Body of pancreas (tissue), 4 donors: ENCODE results near the gene ZNF536. TPM values are rescaled to one million over a fixed set of nuclear protein-coding genes. Genes with fewer than 3 reads are reported as not detected.

Source experiments
- ATAC-seq: fragments of 150-250 bp; one replicate; pipeline ENCODE4 v1.9.1; 2016
- DNase-seq, 4 donors: peaks; one replicate each; pipeline ENCODE4 v3.0.0-alpha.2; 2019
- H3K27ac ChIP-seq, 4 donors: fragments of 200-600 bp; sonication (generic); 1 replicate in 3 of 4; 2 replicates in 1 of 4; pipeline versions ENCODE4 v1.5.1 to v1.6.1; 2016 to 2019; ENCODE audit warnings: mild to moderate bottlenecking in 1 of 4, mixed read lengths in 1 of 4, moderate library complexity in 1 of 4
- H3K27me3 ChIP-seq, 2 donors: fragments of 200-600 bp; sonication (generic); one replicate each; pipeline ENCODE4 v1.6.0; 2016; ENCODE audit warnings: mild to moderate bottlenecking in 1 of 2
- H3K36me3 ChIP-seq, 2 donors: fragments of 200-600 bp; sonication (generic); replicated peaks in 1 of 2; 2 replicates each; pipeline ENCODE4 v1.5.1; 2016; ENCODE audit warnings: low read depth in 2 of 2; ENCODE audit not compliant: insufficient read depth in 1 of 2
- H3K4me1 ChIP-seq: fragments of 200-600 bp; sonication (generic); one replicate; pipeline ENCODE4 v1.6.0; 2016
- H3K4me3 ChIP-seq, 2 donors: fragments of 200-600 bp; sonication (generic); 1 replicate in 1 of 2; 2 replicates in 1 of 2; pipeline ENCODE4 v1.5.1; 2016 to 2019
- H3K9me3 ChIP-seq, 3 donors: fragments of 200-600 bp; sonication (generic); 1 replicate in 2 of 3; 2 replicates in 1 of 3; pipeline ENCODE4 v1.5.1; 2016
- CTCF ChIP-seq, 7 experiments: fragments of 450-650 bp in 4 of 7; fragments of 200-600 bp in 3 of 7; sonication (generic) in 3 of 7; IDR thresholded peaks; one replicate each; pipeline ENCODE4 v1.5.1; 2016 to 2019; ENCODE audit warnings: antibody characterized with exemption in 7 of 7
- POLR2A ChIP-seq, 3 donors: fragments of 450-650 bp; IDR thresholded peaks; one replicate each; pipeline ENCODE4 v1.6.1; 2016; ENCODE audit warnings: antibody characterized with exemption in 3 of 3, mild to moderate bottlenecking in 2 of 3
- WGBS, 2 donors: methylation state at CpG; one replicate each; pipeline ENCODE4 v1.1.5; 2017; 5-methylcytosine and 5-hydroxymethylcytosine counted together
- intact Hi-C: fragments of 100-400 bp; cut with DNase I; formaldehyde crosslinking; loops from one replicate; pipeline ENCODE4 v1.15.1; 2023
- total RNA-seq, 2 donors: library from RNA; depleted of rRNA; stranded (reverse); fragments of >200 nt; gene quantifications; one replicate each; pipeline ENCODE4 v1.1.0, GENCODE V29; 2016

ZNF536 gene
- total RNA-seq, 2 donors from 2014 or later, result not detected

DNA sequence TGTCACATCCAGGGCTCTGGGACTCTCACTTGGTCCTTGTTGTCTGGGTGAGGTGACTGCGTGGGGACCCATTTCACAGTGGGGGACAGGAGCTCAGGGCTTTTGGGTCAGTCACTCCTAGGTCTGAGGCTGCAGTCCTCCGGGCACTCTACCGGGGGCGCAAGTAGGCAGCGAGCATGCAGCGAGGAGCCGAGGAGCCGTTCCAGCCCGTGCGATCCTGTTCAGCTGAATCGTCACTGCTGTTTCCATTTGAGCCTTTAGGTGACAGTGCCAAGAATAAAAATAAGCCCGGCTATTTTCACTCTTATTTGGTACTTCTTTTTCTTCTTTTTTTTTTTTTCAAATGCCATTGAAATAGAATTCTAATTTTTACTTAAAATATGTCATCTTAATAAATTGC lies 126.5 kb downstream of the ZNF536 start:
- Histone ChIP-seq H3K27ac (no peak overlapping the region), H3K36me3 (no peaks in the 10 kb centered on the region), H3K4me3 (no peak overlapping the region), H3K4me1 (no peaks in the 10 kb centered on the region), H3K27me3 (no peaks in the 10 kb centered on the region), H3K9me3 (no peaks in the 10 kb centered on the region)
- ATAC-seq, result no peak
- no peak for DNase-seq
- intact Hi-C loops, result no loop called here
- TF ChIP-seq POLR2A (IDR thresholded peaks at IDR 0.05), result no peak
- TF ChIP-seq CTCF (IDR thresholded peaks at IDR 0.05), result no peak
- 10 to 29% methylated on average over 12 of the region's 12 CpGs for WGBS, 2 donors

- no peak for TF ChIP-seq POLR2A (IDR thresholded peaks at IDR 0.05)
Observed at GRCh38 chr19:30504272-30504671, 132.1 kb downstream of the ZNF536 start.

GRCh38 chr19:30512176-30513081 lies 140.2 kb downstream of the ZNF536 start:
- Histone ChIP-seq H3K4me1 (no peaks in the 10 kb centered on the region), H3K9me3 (no peaks in the 10 kb centered on the region), H3K36me3 (no peaks in the 10 kb centered on the region), H3K4me3 (no peak overlapping the region), H3K27ac (no peak overlapping the region), H3K27me3 (no peaks in the 10 kb centered on the region)
- TF ChIP-seq POLR2A (IDR thresholded peaks at IDR 0.05) (no peak), CTCF (IDR thresholded peaks at IDR 0.05) (no peak)
- ATAC-seq (no peak), DNase-seq (no peak)
- WGBS, 2 donors, result 28 to 32% methylated on average over 10 of the region's 10 CpGs
- intact Hi-C loops, result no loop called here

More at GRCh38 chr19:30504272-30504671, 132.1 kb downstream of the ZNF536 start:
- Histone ChIP-seq H3K27ac (no peak overlapping the region), H3K9me3 (no peaks in the 10 kb centered on the region), H3K4me3 (no peak overlapping the region), H3K4me1 (no peaks in the 10 kb centered on the region), H3K27me3 (no peaks in the 10 kb centered on the region), H3K36me3 (no peaks in the 10 kb centered on the region)
- intact Hi-C loops, result no loop called here
- no peak for ATAC-seq
- DNase-seq, result no peak

DNA sequence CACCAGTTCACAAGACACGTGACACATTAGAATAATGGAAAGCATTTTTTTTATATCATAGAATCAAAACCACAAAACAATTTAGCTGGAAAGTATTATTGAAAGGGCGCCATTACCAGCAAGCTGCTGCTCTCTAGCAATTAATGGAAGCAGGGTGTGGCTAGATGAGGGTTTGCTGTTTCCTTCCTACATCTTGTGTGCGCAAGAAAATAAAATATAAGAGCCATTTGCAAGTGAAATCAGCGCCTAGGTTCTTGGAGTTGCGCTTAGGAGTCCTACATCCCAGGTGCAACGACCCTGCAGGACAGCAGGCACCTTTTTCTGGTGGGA lies 140.9 kb downstream of the ZNF536 start:
- Histone ChIP-seq H3K4me1 (no peaks in the 10 kb centered on the region), H3K27ac (no peak overlapping the region), H3K9me3 (no peaks in the 10 kb centered on the region), H3K27me3 (no peaks in the 10 kb centered on the region), H3K4me3 (no peak overlapping the region), H3K36me3 (no peaks in the 10 kb centered on the region)
- TF ChIP-seq POLR2A (IDR thresholded peaks at IDR 0.05) (no peak), CTCF (IDR thresholded peaks at IDR 0.05) (no peak)
- DNase-seq (no peak), ATAC-seq (no peak)
- intact Hi-C loops, result no loop called here
- WGBS, 2 donors, result 57 to 63% methylated on average over 6 of the region's 6 CpGs

- 70 to 71% methylated on average over 5 to 6 of the region's 6 CpGs for WGBS, 2 donors
- intact Hi-C loops, result no loop called here
- H3K4me3 ChIP-seq, result no peak overlapping the region
- DNase-seq (no peak), ATAC-seq (no peak)
- H3K27me3 ChIP-seq, result no peaks in the 10 kb centered on the region
- no peaks in the 10 kb centered on the region for H3K36me3 ChIP-seq
- no peaks in the 10 kb centered on the region for H3K9me3 ChIP-seq
- no peaks in the 10 kb centered on the region for H3K4me1 ChIP-seq
- H3K27ac ChIP-seq, result no peak overlapping the region
- no peak for TF ChIP-seq CTCF (IDR thresholded peaks at IDR 0.05)
- no peak for TF ChIP-seq POLR2A (IDR thresholded peaks at IDR 0.05)
Observed at GRCh38 chr19:30516111-30516510, 143.9 kb downstream of the ZNF536 start.
